Central memory CD4-positive, alpha-beta T cell (primary cell): ENCODE results near the gene ALS2CL.

ENCODE experiments used
- DNase-seq: peaks from one replicate; pipeline ENCODE4 v3.0.0; 2022

ALS2CL gene

DNA sequence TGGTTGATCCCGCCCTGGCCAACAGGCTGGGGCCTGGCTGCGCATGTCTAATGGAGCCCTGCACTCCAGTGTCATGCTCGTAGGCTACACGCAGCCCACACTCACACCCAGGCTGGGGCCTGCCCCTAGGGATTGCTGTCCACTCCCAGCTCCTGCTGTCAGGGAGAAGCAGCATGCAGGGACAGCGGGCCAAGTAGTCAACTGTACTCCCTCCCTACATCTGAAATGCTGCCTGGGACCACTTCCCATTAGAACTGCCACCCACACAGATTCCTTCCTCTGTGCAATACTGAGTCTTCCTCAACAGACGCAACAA is 16.1 kb downstream of the ALS2CL start:
- DNase-seq: no peak

- DNase-seq: no peak
Measured at GRCh38 chr3:46676601-46677410, 16.7 kb downstream of the ALS2CL start.

GRCh38 chr3:46675843-46676567 is 17.5 kb downstream of the ALS2CL start:
- no peak for DNase-seq

- no peak for DNase-seq
Measured at GRCh38 chr3:46675426-46675825, 18.1 kb downstream of the ALS2CL start.

DNA sequence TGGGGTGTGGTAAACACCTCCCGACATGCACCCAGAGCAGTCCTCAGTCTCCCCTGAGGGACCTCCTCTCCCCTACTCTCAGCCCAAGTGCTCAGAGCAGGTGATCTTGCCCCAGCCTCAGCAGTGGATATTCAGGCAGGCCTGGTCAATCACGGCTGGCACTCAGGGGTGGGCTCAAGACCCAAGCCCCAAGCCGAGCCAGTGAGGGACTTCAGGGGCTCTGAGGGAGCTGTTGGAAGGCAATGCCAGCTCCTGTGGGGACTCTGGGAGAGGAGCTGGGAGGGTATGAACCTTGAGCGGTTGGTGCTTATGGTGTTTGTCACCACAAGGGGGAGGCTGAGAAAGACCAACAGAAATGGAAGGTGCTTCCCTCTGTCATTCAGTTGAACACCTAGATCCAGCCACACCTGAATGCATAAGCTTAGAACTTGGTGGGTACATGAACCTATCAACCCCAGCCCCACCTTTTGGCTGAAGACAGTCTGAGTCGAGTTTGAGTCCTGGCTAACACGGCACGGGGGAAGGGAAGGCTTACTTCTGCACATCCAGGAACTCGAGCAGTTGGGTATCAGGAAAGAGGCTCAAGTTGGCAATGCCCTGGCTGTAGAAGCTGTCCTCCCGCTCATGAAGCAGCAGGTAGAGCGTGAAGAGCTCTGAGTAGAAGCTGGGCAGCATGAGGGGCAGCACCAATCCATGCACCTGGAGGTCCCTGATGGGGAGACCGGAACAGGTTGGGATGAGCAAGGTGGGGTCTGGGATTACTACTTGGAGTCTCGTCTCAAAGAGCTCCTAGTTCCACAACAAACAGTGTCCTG is 19.2 kb downstream of the ALS2CL start:
- DNase-seq: no peak

GRCh38 chr3:46673151-46674030 is 20.1 kb downstream of the ALS2CL start:
- DNase-seq: no peak

DNA sequence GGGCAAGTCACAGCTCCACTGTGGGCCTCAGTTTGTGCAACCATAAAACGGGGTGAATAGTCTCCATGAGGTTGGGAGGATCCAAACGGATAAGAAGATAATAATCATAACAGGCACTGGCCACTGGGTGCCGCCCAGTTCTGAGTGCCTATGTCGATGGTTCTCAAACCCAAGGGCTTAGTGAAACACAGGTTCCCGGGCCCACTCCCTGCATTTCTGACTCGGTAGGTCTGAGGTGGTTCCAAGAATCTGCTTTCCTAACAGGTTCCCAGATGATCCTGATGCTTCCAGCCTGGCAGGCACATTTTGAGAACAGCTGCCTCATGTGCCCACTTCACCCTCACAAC is 21.2 kb downstream of the ALS2CL start:
- no peak for DNase-seq

DNA sequence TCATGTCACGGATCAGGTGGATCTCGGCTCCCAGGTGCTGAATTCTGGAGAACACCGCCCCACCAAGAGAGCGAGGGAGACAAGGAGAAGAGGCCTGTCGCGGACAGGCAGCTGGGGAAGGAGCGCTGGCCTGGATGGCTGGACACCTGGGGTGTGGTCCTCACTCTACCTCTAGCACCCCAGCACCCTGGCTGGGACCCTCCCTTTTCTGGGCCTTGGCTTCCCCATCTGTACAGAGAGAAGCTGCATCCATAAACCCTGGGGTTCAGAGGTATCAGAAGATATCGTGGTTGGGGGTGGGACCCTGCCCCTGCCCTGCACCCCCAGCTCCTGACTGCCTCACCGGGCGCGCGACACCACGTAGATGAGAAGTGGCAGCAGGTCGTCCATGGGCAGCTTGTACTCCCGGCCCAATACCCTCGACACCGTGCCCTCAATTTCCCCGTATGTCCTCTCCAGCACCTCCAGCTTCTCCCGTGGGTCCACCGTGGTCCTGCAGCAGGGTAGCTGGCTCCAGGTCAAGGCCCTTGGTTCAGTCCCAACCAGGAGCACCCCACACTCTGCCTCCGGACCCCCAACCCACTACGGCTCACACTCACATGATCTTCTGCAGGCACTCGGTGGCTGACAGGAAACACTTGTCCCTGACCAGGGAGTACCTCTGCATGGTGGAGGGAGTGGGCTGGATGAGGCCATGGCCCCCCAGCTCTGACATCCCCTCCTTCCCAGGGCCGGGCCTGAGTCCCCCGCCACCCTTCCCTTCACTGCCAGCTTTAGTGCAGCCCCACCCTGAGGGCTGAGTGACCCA is 21.7 kb downstream of the ALS2CL start:
- no peak for DNase-seq

DNA sequence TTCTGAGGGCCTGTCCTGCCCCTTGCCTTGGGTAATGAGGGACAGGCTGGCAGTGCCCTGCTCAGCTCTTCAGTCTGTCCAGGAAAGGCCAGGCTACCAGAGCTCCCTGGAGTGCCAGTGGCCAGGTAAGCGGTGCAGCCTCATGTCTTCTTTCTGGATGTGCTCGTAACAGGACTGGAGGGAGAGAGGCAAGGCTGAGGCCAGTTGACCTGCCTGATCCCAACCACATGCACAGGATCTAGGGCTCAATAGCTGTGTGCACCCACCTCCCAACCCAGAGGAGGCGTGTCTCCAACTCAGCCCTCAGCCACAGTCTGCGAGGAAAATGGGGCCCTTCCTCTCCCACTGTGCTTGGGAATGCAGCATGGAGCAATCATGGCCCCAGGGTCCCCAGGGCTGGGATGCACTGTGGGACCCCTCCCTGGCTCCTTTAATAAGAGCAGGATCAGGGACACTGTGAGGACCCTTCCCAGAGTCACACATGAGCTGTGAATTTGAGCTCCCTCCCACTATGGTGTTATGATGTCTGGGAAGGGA is 22.5 kb downstream of the ALS2CL start:
- DNase-seq: no peak

GRCh38 chr3:46670000-46670890 is 23.2 kb downstream of the ALS2CL start:
- no peak for DNase-seq

DNA sequence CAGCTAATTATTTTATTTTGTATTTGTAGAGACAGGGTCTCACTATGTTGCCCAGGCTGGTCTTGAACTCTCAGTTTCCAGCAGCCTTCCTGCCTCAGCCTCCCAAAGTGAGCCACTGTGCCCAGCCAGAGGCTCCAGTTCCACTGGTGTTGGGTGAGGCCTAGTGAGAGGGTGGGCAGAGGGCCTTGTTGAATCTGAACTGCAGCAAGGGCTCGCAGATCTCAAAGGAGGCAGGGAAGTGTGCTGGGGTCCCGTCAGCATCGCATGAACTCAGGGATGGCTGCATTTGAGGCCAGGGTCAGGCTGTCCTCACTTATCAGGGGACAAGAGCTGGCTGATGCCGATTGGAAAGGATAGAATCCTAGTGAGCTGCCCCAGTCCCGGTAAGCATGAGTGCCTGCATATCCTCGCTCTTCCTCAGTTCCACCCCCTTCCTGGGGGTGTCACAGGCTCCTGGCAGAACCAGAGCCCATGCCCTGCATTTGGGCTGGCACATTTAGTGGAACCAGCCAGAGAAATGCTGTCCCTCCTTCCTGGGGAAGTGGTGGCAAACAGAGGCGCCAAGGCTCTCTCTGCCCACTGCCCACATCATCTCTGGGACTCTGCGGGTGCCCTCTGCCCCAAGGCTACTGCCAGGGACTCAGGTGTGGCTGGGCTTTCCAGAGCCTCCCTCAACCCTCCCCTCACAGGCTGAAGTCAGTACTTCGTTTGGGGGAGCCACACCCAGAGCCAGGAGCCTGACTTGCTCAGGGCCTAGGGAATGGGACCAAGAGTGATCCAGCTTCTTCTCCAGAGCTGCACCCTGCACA is 24.1 kb downstream of the ALS2CL start:
- DNase-seq: no peak

DNA sequence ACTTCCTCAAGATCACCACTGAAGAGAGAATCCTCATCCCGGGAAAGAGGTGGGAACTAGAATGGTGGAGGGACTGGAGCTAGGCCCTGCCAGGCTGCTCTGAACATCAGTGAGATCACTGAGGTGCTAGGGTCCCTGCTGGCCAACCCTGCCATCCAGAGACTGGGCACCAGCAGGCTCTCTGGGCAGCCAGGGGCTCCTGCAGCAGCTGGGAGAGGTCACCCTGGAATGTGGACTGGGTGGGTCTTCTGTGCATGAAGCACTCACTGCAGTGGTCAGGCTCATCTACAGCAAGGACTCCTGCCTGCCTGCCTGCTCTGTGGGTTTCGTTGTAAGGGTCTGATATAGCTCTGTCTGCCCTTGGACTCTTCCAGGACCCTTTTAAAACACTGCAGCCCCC is 24.9 kb downstream of the ALS2CL start:
- DNase-seq: no peak

GRCh38 chr3:46668116-46668515 is 25.4 kb downstream of the ALS2CL start:
- no peak for DNase-seq

GRCh38 chr3:46667657-46668056 is 25.8 kb downstream of the ALS2CL start:
- DNase-seq: no peak

- no peak for DNase-seq
Measured at GRCh38 chr3:46667061-46667621, 26.3 kb downstream of the ALS2CL start.

DNA sequence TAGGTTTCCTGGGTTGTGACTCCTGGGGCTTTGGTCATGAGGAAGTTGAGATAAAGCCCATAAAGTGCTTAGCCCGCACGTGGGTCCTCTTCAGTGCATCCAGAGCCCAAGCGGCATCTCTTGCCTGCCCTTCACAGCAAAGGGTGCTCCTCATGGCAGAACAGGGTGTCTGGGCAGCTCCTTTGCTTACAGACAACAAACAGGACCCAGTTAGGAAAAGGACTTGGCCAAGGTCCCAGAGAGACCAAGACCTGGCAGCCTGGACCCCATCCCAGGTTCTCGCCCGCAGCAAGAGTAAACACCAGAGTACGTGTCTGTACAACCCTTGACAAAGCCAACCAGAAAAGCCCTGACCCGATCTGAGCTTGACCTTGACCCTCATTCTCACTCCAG is 27.0 kb downstream of the ALS2CL start:
- DNase-seq: no peak

DNA sequence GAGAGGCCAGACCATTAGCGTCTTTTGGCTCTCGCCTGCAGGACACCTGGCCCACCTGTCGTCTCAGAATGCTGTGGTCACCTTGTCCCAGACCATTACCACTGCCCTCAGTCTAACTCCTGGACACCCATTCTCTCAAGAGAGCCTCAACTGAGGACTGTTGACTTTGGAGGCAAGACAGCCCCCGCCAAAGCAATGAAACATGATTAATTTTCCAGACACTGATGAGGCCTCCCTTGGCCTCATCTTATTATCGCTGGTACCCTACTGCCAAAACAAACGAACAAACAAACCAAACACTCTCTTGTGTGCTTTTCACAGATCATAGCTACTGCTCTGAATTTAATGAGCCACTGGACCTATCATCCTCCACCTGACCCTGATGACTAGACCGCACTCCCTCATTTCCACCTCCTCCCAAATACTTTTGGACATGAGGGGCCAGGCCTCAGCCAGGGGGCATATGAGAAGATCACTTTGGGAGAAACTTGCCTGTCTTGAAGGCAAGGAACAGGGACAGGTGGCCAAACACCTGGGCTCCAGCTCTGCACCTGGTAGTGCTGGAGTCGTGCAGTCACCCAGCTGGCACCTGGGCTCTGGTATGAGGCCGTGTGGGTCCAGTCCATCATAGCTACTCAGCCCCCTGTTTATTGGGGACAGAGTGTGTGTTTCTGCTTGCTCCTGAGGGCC is 27.6 kb downstream of the ALS2CL start:
- DNase-seq: no peak

- DNase-seq: no peak
Measured at GRCh38 chr3:46664971-46665762, 28.3 kb downstream of the ALS2CL start.
